Measurements from ENCODE around the gene IFT20. TPM values are rescaled to one million over a fixed set of nuclear protein-coding genes. Genes with fewer than 3 reads are reported as not detected.

The IFT20 gene
- total RNA-seq, 1 donor, result 33.9 TPM

DNA sequence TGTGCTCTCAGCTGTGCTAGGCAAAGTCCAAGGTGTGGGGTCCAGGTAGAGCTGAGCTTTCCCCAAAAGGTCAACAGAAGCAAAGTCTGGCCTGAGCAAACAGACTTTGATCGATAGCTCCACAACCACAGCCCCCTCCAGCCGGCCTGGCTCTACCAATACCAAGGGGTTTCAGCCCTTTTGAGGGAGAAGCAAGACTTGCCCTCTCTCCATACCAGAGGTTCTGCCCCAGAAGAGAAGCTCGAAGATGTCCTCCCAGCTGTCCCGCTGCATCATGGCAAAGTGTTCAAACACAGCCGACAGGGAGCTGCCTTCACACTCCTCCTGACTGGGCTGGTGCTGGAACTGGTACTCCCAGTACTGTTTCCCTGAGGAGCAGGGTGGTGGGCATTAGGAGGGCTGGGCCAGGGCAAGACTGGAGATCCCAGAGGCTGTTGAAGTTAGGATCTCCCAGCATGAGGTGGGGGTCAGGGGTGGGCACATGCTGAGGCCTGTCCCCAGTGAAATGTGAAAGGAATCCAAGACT, 33.1 kb upstream of the IFT20 start:
- Histone ChIP-seq H3K4me3 (ENCODE audit: low read length) (no peak overlapping the region), H3K27me3 (ENCODE audit: insufficient read depth, low read length) (peaks cover 11% of the 10 kb centered on the region), H3K9me3 (ENCODE audit: low read depth, low read length) (no peaks in the 10 kb centered on the region), H3K4me1 (ENCODE audit: insufficient read depth, low read length) (peaks cover 21% of the 10 kb centered on the region)

DNA sequence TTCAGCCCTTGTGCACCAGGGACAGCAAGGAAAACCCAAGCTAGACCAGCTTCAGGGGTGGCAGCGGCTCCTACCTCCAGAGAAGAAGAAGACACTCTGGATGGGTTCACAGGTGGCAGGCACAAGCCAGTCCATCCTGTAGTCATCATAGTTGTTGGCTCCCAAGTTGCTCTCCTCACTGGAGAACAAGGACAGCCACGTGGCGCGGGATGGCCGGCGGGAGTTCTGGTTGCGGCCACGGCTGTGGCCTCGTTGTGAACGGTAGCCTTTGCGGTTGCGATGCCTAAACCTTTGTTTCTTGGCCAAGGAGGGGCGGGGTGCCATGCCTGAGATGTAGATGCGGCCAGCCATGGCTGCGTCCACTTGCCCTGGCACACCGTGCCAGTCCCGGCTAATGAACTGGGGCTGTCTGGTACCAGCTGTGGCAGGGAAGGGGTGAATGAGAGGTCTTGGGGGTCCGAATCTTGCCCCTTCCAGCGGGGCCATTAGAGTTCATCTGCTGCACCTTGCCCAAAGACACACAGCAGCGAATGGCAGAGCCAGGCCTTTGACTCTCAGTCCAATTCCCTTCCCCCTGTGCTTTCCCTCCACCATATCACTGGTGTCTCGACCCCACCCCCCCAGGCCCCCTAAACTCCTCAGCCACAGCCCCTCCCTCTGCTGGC, 32.5 kb upstream of the IFT20 start:
- Histone ChIP-seq H3K27me3 (ENCODE audit: insufficient read depth, low read length) (peaks cover 5% of the 10 kb centered on the region), H3K9me3 (ENCODE audit: low read depth, low read length) (no peaks in the 10 kb centered on the region), H3K4me1 (ENCODE audit: insufficient read depth, low read length) (peaks cover 15% of the 10 kb centered on the region), H3K4me3 (ENCODE audit: low read length) (no peak overlapping the region)

DNA sequence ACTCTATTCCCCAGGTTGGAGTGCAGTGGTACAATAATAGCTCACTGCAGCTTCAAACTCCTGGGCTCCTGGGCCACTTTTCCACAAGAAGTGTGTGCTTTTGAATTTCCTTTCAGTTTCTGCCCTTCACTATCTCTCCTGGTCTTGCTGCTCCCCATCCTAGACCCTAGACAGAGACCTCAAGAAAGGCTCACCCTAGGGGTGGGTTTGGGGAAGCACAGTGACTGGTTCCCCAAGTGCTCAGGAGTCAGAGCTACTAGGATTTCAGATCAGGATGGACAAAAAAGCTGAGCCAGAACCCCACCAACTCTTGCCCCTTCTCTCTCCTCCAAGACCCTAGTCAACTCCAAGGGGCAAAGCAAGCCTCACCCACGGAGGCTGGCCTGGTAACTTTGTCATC, 31.3 kb upstream of the IFT20 start:
- Histone ChIP-seq H3K27me3 (ENCODE audit: insufficient read depth, low read length) (no peaks in the 10 kb centered on the region), H3K9me3 (ENCODE audit: low read depth, low read length) (no peaks in the 10 kb centered on the region), H3K4me3 (ENCODE audit: low read length) (no peak overlapping the region), H3K4me1 (ENCODE audit: insufficient read depth, low read length) (peaks cover 3% of the 10 kb centered on the region)

DNA sequence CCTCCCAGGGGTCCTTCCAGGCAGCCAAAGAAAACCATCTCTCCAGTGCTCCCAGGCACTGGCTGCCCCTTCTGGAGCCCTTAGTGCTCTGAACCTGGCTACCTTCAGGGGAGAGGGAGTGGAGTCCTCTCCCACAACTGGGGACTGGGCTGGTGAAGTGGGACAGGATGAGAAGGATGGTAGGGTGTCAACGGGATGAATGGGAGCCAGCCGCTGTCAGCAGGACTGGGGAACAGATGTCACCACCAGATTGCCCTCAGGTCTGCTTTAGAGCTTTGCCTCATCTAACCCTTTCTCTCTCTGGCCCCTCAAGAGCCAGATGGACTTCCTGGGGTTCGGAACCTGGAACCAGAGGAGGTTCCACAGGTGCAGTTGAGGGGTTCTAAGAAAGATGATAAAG, 30.2 kb upstream of the IFT20 start:
- H3K9me3 ChIP-seq (ENCODE audit: low read depth, low read length), result no peaks in the 10 kb centered on the region
- H3K4me3 ChIP-seq (ENCODE audit: low read length), result no peak overlapping the region
- H3K4me1 ChIP-seq (ENCODE audit: insufficient read depth, low read length), result no peaks in the 10 kb centered on the region

DNA sequence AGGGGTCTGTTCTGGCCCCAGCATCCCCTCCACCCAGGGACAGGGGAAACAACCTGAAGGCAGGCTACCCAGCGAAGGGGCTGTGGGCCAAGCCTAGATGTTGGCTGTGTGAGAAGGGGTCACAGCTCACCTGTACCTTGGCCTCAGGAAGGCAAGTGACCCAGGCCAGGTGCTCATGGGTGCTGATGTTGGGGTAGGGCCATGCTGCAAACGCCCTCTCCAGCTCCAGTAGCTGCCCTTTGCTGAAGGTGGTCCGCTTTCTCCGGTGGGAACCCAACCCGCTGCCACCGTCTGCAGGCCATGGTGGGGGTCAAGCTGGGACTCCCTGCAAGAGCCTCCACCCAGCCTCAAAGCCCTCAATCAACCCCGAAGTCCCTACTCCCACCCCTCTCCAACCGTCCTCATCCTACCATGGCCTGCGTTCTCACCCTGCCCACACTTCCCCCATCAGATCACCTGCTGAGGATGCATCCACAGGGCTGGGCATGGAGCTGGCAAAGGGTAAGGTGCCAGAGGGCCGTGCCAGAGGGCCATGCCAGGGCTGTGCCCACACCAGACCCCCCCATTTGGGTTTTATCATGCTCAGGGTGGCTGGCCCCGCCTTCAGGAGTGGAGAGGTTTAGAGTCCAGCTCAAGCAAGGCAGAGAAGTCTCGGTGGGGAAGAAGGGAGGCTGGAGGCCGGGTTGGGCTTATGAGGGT, 29.5 kb upstream of the IFT20 start, which contains the start of gene SEBOX:
TSS of gene SEBOX (minus strand) at position 535 of the 699 bp plus-strand sequence. CDS start at position 487, 48 bp downstream.
- Histone ChIP-seq H3K4me3 (ENCODE audit: low read length) (no peak within 1 kb of the TSS), H3K9me3 (ENCODE audit: low read depth, low read length) (no peaks in the 10 kb centered on the region), H3K27me3 (ENCODE audit: insufficient read depth, low read length) (no peaks in the 10 kb centered on the region), H3K4me1 (ENCODE audit: insufficient read depth, low read length) (no peaks in the 10 kb centered on the region)

More for the DNA sequence above, 30.2 kb upstream of the IFT20 start:
- H3K27me3 ChIP-seq (ENCODE audit: insufficient read depth, low read length), result no peaks in the 10 kb centered on the region

DNA sequence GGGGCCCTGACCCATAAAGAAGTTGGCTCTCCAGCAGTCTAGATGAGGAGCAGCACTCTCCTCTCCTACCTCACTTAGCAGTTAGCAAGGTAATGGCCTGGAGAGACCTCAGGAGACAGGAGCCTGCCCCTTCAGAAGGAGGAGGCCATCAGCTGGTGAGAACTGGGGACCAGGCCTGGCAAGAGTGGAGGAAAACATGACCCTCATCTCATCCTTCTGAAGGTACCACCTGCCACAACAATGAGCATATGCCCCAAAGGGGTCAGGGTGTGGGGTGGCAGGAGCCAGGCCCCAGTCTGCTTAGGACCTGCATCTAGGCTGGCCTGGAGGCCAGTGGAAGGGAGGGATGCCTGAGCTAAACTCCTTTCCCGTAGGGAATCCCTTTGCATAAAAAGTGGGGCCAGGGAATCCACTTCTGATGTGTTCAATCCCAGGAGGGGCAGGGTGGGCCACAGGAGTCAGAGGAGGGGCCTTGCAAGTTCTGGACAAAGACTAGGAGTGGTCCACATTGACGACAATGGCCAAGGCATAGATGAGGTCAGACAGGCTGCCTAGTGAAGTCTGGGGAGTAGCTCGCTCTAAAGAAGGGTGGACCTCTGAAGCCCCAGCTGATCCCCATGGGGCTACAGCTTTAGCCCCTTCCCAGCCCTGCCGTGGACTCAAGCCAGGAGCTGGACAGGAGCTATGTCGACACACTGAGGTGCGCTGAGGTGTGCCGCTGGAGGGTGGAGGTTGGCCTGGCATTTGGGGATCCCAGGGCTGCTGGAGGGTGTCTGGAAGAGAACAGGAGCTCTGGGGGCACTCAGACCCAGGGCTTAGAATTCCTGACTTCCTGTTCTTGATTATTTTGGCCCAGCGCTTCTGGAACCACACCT, 28.7 kb upstream of the IFT20 start:
- Histone ChIP-seq H3K4me1 (ENCODE audit: insufficient read depth, low read length) (no peaks in the 10 kb centered on the region), H3K4me3 (ENCODE audit: low read length) (no peak overlapping the region), H3K27me3 (ENCODE audit: insufficient read depth, low read length) (no peaks in the 10 kb centered on the region), H3K9me3 (ENCODE audit: low read depth, low read length) (no peaks in the 10 kb centered on the region)

DNA sequence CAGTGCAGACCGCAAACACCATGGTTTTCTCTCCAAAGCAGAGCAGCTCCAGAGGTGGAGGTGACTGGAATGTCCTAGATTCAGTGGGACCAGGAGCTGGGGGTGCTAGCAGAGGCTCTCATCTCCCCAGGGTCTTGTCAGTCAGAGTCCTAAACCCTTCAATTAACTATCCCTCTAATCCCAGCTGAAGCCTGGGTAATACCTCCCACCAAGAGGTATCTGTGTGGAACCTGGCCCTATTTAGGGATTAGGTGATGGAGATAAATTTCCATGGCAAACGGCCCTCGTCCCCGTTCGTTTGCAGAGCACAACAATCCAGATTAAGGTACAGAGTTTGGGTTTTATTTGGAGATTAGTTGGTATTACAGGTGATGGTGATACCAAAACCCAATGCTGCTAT, 27.9 kb upstream of the IFT20 start:
- Histone ChIP-seq H3K27me3 (ENCODE audit: insufficient read depth, low read length) (no peaks in the 10 kb centered on the region), H3K4me1 (ENCODE audit: insufficient read depth, low read length) (peaks cover 6% of the 10 kb centered on the region), H3K9me3 (ENCODE audit: low read depth, low read length) (no peaks in the 10 kb centered on the region), H3K4me3 (ENCODE audit: low read length) (no peak overlapping the region)

DNA sequence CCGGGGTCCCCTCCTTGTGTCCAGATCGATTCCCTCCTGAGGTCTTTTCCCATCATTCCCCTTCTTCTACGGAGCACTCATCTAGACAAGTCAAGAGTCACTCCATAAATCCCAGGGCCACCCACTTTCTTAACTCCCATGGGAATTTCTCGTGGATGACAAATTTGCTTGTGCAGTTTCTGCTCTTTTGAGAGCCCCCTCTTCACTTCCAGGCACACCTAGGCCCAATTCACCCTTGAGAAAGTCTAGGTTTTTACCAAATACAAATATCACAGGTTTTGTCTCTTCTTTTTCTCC, 22.6 kb upstream of the IFT20 start:
- Histone ChIP-seq H3K9me3 (ENCODE audit: low read depth, low read length) (no peaks in the 10 kb centered on the region), H3K27me3 (ENCODE audit: insufficient read depth, low read length) (no peaks in the 10 kb centered on the region), H3K4me1 (ENCODE audit: insufficient read depth, low read length) (peaks cover 21% of the 10 kb centered on the region), H3K4me3 (ENCODE audit: low read length) (peak overlapping the region; percentile 86)

DNA sequence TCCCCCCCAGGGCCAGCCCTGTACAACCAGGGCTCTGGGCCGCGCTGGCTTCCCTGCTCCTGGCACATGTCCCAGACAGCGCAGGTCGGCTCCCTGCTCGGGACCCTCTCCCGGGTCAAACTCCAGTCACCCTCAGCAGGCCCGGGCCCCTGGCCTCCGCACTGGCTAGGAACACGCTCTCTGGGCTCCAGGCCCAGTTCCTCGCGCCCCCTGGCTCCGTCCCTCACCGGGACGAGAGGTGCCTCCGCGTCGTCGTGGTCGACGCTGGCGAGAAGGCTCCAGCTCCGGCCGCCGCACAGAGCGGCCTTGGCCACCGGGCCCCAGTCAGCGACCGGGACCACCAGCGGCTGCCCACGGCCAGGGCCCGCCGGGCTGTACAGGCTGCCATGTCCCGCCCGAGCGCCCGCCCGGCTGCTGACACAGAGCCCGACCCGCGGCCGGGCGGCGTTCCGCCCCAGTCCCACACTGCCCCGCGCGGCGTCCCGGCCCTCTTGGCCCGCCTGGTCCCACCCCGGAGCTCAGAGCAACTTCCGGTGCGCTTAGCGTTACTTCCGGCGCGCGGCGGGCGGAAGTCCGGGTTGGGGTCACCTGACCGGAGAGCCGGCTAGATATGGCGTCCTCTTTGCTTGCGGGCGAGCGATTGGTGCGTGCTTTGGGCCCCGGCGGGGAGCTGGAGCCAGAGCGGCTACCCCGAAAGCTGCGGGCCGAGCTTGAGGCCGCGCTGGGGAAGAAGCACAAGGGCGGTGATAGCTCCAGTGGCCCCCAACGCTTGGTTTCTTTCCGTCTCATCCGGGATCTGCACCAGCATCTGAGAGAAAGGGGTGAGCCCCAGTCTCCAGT, 22.0 kb upstream of the IFT20 start, which contains the start of gene POLDIP2:
TSS of gene POLDIP2 (minus strand) at position 467 of the 840 bp plus-strand sequence. CDS start at position 388, 79 bp downstream.
- no peaks in the 10 kb centered on the region for H3K9me3 ChIP-seq (ENCODE audit: low read depth, low read length)
- no peaks in the 10 kb centered on the region for H3K27me3 ChIP-seq (ENCODE audit: insufficient read depth, low read length)
- peak within 1 kb of the TSS; percentile 86 for H3K4me3 ChIP-seq (ENCODE audit: low read length)
- peaks cover 21% of the 10 kb centered on the region for H3K4me1 ChIP-seq (ENCODE audit: insufficient read depth, low read length)

DNA sequence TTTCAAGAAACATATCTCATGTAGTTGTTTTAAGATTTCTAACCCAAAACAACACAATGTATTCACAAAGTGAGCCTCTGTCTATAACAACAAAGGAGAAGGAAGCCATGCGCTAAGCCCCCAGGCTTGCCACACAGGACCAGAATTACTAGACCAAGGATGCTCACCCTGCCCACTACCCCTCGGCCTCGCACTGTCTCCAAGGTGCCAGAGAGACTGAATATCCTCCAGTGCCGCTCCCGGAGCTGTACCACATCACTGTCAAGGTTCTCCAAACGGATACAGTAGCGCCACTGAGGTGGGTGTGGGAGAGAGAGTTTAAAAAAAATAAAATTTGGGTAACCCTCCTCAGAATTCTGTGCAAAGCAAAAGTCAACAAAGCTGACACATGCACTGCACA, 15.0 kb upstream of the IFT20 start:
- no peaks in the 10 kb centered on the region for H3K4me1 ChIP-seq (ENCODE audit: insufficient read depth, low read length)
- no peak overlapping the region for H3K4me3 ChIP-seq (ENCODE audit: low read length)
- no peaks in the 10 kb centered on the region for H3K27me3 ChIP-seq (ENCODE audit: insufficient read depth, low read length)
- H3K9me3 ChIP-seq (ENCODE audit: low read depth, low read length), result no peaks in the 10 kb centered on the region

DNA sequence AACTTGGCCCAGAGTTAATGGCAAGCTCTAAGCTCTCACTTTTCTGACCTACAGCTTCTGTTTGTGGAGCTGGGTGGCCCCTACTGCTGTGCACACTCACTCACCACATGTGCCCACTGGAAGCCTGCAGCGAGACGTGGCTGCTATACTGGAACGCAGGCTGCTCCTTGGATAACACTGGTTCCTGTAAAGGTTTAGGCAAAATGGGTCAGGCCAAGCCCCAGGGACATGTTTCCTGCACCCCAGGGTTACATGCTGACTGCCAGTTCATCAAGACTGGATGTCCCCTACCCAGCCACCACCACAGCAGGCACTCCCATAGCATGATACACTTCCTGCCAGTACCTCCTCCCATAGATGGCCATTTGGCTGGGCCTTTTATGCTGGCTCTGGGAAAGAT, 13.7 kb upstream of the IFT20 start:
- Histone ChIP-seq H3K4me3 (ENCODE audit: low read length) (no peak overlapping the region), H3K4me1 (ENCODE audit: insufficient read depth, low read length) (no peaks in the 10 kb centered on the region), H3K9me3 (ENCODE audit: low read depth, low read length) (no peaks in the 10 kb centered on the region), H3K27me3 (ENCODE audit: insufficient read depth, low read length) (no peaks in the 10 kb centered on the region)

DNA sequence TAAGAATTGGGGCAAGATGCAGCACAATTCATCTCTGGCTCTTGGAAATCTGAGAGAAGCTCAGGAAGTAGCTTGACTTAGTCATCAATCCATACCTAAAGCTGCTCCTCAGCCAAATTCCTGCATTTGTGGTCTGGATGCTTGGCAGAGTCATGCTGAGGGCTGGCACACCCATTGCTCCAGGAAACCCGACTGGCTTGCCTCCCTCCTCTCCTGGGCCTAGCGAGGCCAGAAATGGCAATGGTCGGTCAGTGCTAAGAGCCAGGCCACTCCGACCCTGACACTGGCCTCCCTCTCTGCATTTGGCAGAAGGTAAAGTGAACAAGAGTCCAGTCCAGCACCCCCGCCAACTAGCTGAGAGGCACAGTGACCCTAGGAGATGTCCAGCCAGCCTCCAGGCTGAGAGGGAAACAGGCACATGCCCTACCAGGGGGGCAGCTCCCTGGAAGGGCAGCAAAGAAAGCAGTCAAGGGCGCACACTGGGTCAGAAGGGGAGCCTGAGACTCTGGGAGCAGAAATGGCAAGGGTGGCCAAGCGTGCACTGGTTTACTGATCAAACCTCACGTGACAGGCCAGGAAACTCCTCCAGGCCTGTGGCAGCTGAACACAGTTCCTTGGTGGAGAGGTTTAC, 12.1 kb upstream of the IFT20 start:
- H3K4me3 ChIP-seq (ENCODE audit: low read length), result no peak overlapping the region
- no peaks in the 10 kb centered on the region for H3K9me3 ChIP-seq (ENCODE audit: low read depth, low read length)
- H3K27me3 ChIP-seq (ENCODE audit: insufficient read depth, low read length), result no peaks in the 10 kb centered on the region
- no peaks in the 10 kb centered on the region for H3K4me1 ChIP-seq (ENCODE audit: insufficient read depth, low read length)

DNA sequence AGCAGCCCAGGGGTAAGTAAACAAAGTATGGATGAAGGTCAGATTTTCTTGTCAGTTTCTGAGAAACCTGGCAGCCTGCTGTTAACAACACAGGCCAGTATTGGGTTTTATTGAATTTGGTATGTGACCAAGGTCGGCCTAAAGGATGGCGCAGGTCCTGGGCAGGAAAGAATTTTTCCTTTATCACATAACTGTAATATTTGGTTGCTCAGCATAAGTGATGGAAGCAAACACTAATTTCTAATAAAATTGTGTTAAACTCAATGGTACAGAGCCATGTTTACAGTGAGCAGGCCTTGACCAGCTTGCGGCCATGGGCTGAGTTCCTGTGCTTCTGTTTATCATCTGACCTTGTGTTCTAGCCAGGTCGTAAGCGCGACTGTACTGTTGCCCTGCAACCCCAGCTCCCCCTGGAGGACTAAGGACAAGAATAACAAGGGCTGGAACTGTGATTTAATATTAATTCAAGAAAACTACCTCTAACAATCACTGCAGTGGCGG, 11.5 kb upstream of the IFT20 start:
- H3K27me3 ChIP-seq (ENCODE audit: insufficient read depth, low read length), result no peaks in the 10 kb centered on the region
- H3K4me1 ChIP-seq (ENCODE audit: insufficient read depth, low read length), result no peaks in the 10 kb centered on the region
- no peak overlapping the region for H3K4me3 ChIP-seq (ENCODE audit: low read length)
- H3K9me3 ChIP-seq (ENCODE audit: low read depth, low read length), result no peaks in the 10 kb centered on the region

DNA sequence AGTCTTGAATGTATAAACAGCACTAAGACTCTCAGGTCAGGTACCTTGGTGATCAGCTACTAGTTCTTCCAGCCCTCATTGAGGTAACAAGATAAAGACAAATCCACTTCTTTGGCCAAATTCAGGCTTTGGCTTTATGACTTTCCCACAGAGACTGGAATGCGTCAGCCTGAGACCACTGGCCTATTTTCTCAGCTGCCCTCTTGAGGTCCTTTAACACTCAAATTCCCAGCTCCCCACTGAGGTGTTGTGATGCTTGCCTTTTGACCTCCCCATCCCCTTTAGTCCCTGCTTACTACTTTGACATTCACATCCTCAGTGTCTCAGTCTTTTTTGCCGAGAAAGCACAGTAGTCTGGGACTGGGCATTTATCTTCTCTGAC, 10.9 kb upstream of the IFT20 start:
- Histone ChIP-seq H3K9me3 (ENCODE audit: low read depth, low read length) (no peaks in the 10 kb centered on the region), H3K4me1 (ENCODE audit: insufficient read depth, low read length) (no peaks in the 10 kb centered on the region)

More for the DNA sequence above, 10.9 kb upstream of the IFT20 start:
- H3K4me3 ChIP-seq (ENCODE audit: low read length), result no peak overlapping the region
- no peaks in the 10 kb centered on the region for H3K27me3 ChIP-seq (ENCODE audit: insufficient read depth, low read length)
